ENCODE measurements around the gene TP63. TPM values are rescaled to one million over a fixed set of nuclear protein-coding genes. Genes with fewer than 3 reads are reported as not detected.
A peak's percentile ranks its signal among the peaks of the same experiment; 100 is the strongest.

The TP63 gene
- 0.65 and 3.6 TPM in 2 replicates for total RNA-seq (2021)
- Bru-seq, nascent RNA = percentile 35 among the genes with signal in this experiment
- percentile 21 among the genes with signal in this experiment for BruChase-seq, experiment 1, labeled RNA remaining after a 2-hour chase
- percentile 33 among the genes with signal in this experiment for BruChase-seq, experiment 2, labeled RNA remaining after a 6-hour chase
- long read RNA-seq = 0 reads

- H3K9me3 ChIP-seq (ENCODE audit: insufficient read depth, low read depth) = peaks cover 4% of the 10 kb centered on the region; the same call in 1 of the 2 replicates
- no peaks in the 10 kb centered on the region for H4K20me1 ChIP-seq (ENCODE audit: insufficient read depth)
- ChIA-PET CTCF (no interaction called here), POLR2A (ENCODE audit: unreplicated experiment) (no interaction called here)
- no peaks in the 10 kb centered on the region for H3F3A ChIP-seq (ENCODE audit: insufficient read depth, low read depth)
- no peaks in the 10 kb centered on the region for H3K79me2 ChIP-seq (ENCODE audit: low read depth)
- H3K4me2 ChIP-seq = no peak within 1 kb of the TSS
- TF ChIP-seq CTCF (conservative IDR thresholded peaks at IDR 0.05) (no peak), EZH2 (IDR thresholded peaks at IDR 0.05; ENCODE audit: low read depth) (no peak)
- H3K27me3 ChIP-seq (ENCODE audit: insufficient read depth, low read depth) = no peaks in the 10 kb centered on the region
- intact Hi-C loops (cut with micrococcal nuclease; ENCODE audit: unreplicated experiment) = no loop called here
- BruUV-seq (replicated peaks) = no TSS peak
- no peaks in the 10 kb centered on the region for H3K9me2 ChIP-seq (ENCODE audit: insufficient read depth)
- H2AFZ ChIP-seq = no peak within 1 kb of the TSS
- no peaks in the 10 kb centered on the region for H3K4me1 ChIP-seq (replicated peaks; ENCODE audit: insufficient read depth)
- no peaks in the 10 kb centered on the region for H3K36me3 ChIP-seq (ENCODE audit: low read depth)
- DNase-seq = no peak
- no peak within 1 kb of the TSS for H3K4me3 ChIP-seq
- no peak within 1 kb of the TSS for H3K27ac ChIP-seq
These were observed at the start of gene TP63 for GRCh38 chr3:189631373-189631408. TSS of gene TP63 (plus strand) at chr3:189631389. CDS start at chr3:189631516, 127 bp downstream.

- H3K4me3 ChIP-seq = no peak overlapping the region
- ChIA-PET CTCF (no interaction called here), POLR2A (ENCODE audit: unreplicated experiment) (no interaction called here)
- no peak overlapping the region for H3K4me2 ChIP-seq
- no peak for DNase-seq
- H3K9me3 ChIP-seq (ENCODE audit: insufficient read depth, low read depth) = peaks cover 23% of the 10 kb centered on the region
- TF ChIP-seq EZH2 (IDR thresholded peaks at IDR 0.05; ENCODE audit: low read depth) (no peak), CTCF (conservative IDR thresholded peaks at IDR 0.05) (no peak)
- H3K27ac ChIP-seq = no peak overlapping the region
- H3K4me1 ChIP-seq (replicated peaks; ENCODE audit: insufficient read depth) = peaks cover 2% of the 10 kb centered on the region; the same call in 1 of the 2 replicates
- no peak overlapping the region for H2AFZ ChIP-seq
- H3K79me2 ChIP-seq (ENCODE audit: low read depth) = no peaks in the 10 kb centered on the region
- no peaks in the 10 kb centered on the region for H4K20me1 ChIP-seq (ENCODE audit: insufficient read depth)
- no peaks in the 10 kb centered on the region for H3K9me2 ChIP-seq (ENCODE audit: insufficient read depth)
- intact Hi-C loops (cut with micrococcal nuclease; ENCODE audit: unreplicated experiment) = no loop called here
- no peaks in the 10 kb centered on the region for H3K36me3 ChIP-seq (ENCODE audit: low read depth)
- H3K27me3 ChIP-seq (ENCODE audit: insufficient read depth, low read depth) = no peaks in the 10 kb centered on the region
- no peaks in the 10 kb centered on the region for H3F3A ChIP-seq (ENCODE audit: insufficient read depth, low read depth)
- no TSS peak for BruUV-seq (replicated peaks)
These were observed 49.0 kb upstream of the TP63 start for GRCh38 chr3:189582179-189582578.

GRCh38 chr3:189584645-189585044 is 46.5 kb upstream of the TP63 start:
- BruUV-seq (replicated peaks) = no TSS peak
- Histone ChIP-seq H3F3A (ENCODE audit: insufficient read depth, low read depth) (peaks cover 16% of the 10 kb centered on the region; the same call in 1 of the 2 replicates), H3K27me3 (ENCODE audit: insufficient read depth, low read depth) (no peaks in the 10 kb centered on the region), H3K9me3 (ENCODE audit: insufficient read depth, low read depth) (peaks cover 35% of the 10 kb centered on the region), H3K9me2 (ENCODE audit: insufficient read depth) (no peaks in the 10 kb centered on the region), H2AFZ (no peak overlapping the region), H3K4me3 (no peak overlapping the region), H3K4me2 (no peak overlapping the region), H3K27ac (no peak overlapping the region), H3K36me3 (ENCODE audit: low read depth) (no peaks in the 10 kb centered on the region), H3K4me1 (replicated peaks; ENCODE audit: insufficient read depth) (peaks cover 25% of the 10 kb centered on the region), H4K20me1 (ENCODE audit: insufficient read depth) (no peaks in the 10 kb centered on the region), H3K79me2 (ENCODE audit: low read depth) (no peaks in the 10 kb centered on the region)
- intact Hi-C loops (cut with micrococcal nuclease; ENCODE audit: unreplicated experiment) = loop anchor here (5.0 kb wide), 1 partner anchor 353 kb away; no protein-coding TSS in a partner anchor
- no peak for TF ChIP-seq CTCF (conservative IDR thresholded peaks at IDR 0.05)
- no peak for TF ChIP-seq EZH2 (IDR thresholded peaks at IDR 0.05; ENCODE audit: low read depth)
- DNase-seq = no peak
- ChIA-PET CTCF (no interaction called here), POLR2A (ENCODE audit: unreplicated experiment) (no interaction called here)

Data from PC-9 (cell line).